DOHH2 (cell line): ENCODE measurements around the gene DYRK1A.

Experiments used
- EZH2phosphoT487 ChIP-seq: fragments of 200-600 bp; sonication (generic); IDR thresholded peaks from 2 replicates; pipeline ENCODE4 v1.6.1; 2017; ENCODE audit warnings: borderline replicate concordance, mild to moderate bottlenecking, antibody characterized with exemption, low read length, moderate library complexity, mixed read lengths
- TF ChIP-seq, protein P1 (sequence below): fragments of 200-600 bp; sonication (generic); IDR thresholded peaks from one replicate; pipeline ENCODE4 v1.5.1; 2014; ENCODE audit warnings: antibody characterized with exemption, mild to moderate bottlenecking, low read depth, low read length; ENCODE audit not compliant: poor library complexity, severe bottlenecking

DNA sequence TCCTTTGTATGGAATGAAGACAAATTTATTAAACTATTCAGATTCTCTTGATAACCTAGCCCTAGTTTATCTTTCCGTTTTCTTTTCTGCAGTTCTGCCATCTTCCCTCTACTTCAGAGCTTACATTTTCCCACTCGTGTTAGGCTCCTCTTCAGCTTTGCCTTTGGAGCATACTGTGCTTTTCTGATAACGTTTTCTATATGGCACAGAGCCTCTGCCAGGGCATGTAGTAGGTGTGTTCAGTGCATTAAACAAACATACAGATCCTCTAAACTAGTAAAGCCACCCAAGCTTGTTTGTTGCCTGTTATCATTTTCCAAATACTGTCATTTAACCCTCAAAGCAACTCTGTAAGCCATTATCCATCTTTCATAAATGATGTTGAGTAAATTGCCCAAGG is 25.1 kb downstream of the DYRK1A start:
- no peak for TF ChIP-seq EZH2phosphoT487
- TF ChIP-seq, protein P1, sequence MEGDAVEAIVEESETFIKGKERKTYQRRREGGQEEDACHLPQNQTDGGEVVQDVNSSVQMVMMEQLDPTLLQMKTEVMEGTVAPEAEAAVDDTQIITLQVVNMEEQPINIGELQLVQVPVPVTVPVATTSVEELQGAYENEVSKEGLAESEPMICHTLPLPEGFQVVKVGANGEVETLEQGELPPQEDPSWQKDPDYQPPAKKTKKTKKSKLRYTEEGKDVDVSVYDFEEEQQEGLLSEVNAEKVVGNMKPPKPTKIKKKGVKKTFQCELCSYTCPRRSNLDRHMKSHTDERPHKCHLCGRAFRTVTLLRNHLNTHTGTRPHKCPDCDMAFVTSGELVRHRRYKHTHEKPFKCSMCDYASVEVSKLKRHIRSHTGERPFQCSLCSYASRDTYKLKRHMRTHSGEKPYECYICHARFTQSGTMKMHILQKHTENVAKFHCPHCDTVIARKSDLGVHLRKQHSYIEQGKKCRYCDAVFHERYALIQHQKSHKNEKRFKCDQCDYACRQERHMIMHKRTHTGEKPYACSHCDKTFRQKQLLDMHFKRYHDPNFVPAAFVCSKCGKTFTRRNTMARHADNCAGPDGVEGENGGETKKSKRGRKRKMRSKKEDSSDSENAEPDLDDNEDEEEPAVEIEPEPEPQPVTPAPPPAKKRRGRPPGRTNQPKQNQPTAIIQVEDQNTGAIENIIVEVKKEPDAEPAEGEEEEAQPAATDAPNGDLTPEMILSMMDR = no peak
